ENCODE measurements around the gene OR2F1.
"Not testable (repeated sequence)": the region's sequence is repeated elsewhere in the genome, so short reads cannot be mapped to it uniquely, and the experiment has no call there.

Gene OR2F1

GRCh38 chr7:144006029-144006691 is 51.5 kb downstream of the OR2F1 start:
- FAIRE-seq (no peak), DNase-seq (ENCODE audit: low spot score) (no peak)

GRCh38 chr7:144006692-144007042 is 52.0 kb downstream of the OR2F1 start:
- no peak for DNase-seq (ENCODE audit: low spot score)
- no peak for FAIRE-seq

DNA sequence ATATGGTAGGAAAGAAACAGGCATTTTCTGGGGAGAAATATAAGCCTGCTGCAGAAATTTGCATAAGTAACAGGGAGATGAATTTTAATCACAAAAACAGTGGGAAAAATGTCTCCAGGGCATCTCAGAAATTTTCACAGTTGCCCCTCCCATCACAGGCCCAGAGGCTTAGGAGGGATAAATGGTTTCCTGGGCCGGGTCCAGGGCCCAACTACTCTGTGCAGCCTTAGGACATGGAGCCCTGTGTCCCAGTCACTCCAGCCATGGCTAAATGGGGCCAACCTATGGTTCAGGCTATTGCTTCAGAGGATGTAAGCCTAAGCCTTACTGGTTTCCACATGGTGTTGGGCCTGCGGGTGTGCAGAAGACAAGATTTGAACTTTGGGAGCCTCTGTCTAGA is 54.7 kb downstream of the OR2F1 start:
- DNase-seq (ENCODE audit: low spot score), result no peak

DNA sequence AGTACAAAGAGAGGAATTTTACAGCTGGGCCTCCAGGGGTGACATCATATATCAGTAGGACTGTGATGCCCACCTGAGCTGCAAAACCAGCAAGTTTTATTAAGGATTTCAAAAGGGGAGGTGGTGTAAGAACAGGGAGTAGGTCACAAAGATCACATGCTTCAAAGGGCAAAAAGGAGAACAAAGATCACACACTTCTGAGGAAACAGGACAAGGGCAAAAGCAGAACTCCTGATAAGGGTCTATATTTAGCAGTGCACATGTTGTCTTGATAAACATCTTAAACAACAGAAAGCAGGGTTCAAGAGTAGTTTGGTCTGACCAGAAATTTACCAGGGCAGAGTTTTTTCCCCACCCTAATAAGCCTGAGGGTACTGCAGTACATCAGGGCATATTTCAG is 55.4 kb downstream of the OR2F1 start:
- FAIRE-seq; DNase-seq (ENCODE audit: low spot score): not testable (repeated sequence)

More for the DNA sequence above, 54.7 kb downstream of the OR2F1 start:
- FAIRE-seq, result no peak

GRCh38 chr7:144010821-144011220 is 56.2 kb downstream of the OR2F1 start:
- not testable (repeated sequence) for DNase-seq (ENCODE audit: low spot score); FAIRE-seq

DNA sequence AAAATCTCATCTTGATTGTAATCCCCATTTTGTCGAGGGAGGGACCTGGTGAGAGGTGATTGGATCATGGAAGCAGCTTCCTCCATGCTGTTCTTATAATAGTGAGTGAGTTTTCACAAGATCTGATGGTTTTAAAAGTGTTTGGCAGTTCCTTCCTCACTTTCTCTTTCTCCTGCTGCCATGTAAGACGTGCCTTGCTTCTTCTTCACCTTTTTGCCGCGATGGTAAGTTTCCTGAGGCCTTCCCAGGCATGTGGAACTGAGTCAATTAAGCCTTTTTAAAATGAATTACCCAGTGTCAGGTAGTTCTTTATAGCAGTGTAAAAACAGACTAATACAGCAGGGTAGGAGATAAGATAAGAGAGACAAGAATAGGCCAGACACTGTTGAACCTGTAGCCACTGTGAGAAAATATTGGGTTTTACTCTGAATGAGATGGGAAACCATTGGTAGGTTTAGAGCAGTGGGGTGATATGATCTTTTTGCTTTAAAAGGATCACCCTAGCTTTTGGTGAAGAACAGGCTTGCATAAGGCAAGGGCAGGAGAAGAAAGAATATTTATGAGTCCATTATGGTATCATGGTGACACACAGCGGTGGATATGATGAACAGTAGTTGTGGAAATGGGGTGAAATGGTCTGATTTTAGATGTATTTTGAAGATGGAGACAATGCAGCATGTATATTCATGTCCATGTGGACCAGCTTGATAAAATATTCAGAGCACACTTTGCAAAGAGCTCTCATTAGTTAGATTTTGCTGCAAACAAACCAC is 57.0 kb downstream of the OR2F1 start:
- FAIRE-seq, result no peak

More for the DNA sequence above, 57.0 kb downstream of the OR2F1 start:
- DNase-seq (ENCODE audit: low spot score), result no peak

Measured in urothelium cell line (cell line).